ENCODE measurements around the gene WDR33. TPM values are rescaled to one million over a fixed set of nuclear protein-coding genes. Genes with fewer than 3 reads are reported as not detected.
"Not testable (repeated sequence)": the region's sequence is repeated elsewhere in the genome, so short reads cannot be mapped to it uniquely, and the experiment has no call there.

The WDR33 gene
- total RNA-seq, 1 donor from 2014 or later = 52.1 TPM

- DNase-seq (ENCODE audit: low spot score) = no peak
These were observed 34.7 kb downstream of the WDR33 start for GRCh38 chr2:127776122-127776780.

DNA sequence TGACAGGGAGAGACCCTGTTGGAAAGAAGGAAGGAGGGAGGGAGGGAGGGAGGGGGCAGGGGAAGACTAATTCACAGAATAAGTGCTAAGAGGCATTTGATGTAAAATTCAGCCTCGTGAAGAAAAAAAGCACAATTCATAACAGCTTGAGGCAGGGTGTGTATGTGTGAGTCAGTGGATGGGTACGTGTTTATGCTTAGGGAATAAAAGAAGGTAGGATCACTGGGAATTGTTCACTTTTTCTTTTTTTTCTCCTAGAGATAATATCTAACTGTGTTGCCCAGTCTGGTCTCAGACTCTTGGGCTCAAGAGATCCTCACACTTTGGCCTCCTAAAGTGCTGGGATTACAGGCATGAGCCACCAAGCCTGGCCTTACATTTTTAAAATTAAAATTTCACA, 39.2 kb downstream of the WDR33 start:
- Mint-ChIP-seq H3K4me3 (ENCODE audit: unreplicated experiment) (no peak overlapping the region), H3K4me1 (ENCODE audit: unreplicated experiment) (peaks cover 7% of the 10 kb centered on the region), H3K9me3 (ENCODE audit: unreplicated experiment) (no peaks in the 10 kb centered on the region), H3K36me3 (ENCODE audit: low read depth, unreplicated experiment) (peaks cover 14% of the 10 kb centered on the region), H3K27ac (ENCODE audit: unreplicated experiment) (no peak overlapping the region), H3K27me3 (ENCODE audit: unreplicated experiment) (no peaks in the 10 kb centered on the region)
- no peak for DNase-seq (ENCODE audit: low spot score)
- TF ChIP-seq, protein P1, sequence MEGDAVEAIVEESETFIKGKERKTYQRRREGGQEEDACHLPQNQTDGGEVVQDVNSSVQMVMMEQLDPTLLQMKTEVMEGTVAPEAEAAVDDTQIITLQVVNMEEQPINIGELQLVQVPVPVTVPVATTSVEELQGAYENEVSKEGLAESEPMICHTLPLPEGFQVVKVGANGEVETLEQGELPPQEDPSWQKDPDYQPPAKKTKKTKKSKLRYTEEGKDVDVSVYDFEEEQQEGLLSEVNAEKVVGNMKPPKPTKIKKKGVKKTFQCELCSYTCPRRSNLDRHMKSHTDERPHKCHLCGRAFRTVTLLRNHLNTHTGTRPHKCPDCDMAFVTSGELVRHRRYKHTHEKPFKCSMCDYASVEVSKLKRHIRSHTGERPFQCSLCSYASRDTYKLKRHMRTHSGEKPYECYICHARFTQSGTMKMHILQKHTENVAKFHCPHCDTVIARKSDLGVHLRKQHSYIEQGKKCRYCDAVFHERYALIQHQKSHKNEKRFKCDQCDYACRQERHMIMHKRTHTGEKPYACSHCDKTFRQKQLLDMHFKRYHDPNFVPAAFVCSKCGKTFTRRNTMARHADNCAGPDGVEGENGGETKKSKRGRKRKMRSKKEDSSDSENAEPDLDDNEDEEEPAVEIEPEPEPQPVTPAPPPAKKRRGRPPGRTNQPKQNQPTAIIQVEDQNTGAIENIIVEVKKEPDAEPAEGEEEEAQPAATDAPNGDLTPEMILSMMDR (IDR thresholded peaks at IDR 0.05; ENCODE audit: unreplicated experiment) = no peak

More at GRCh38 chr2:127776122-127776780, 34.7 kb downstream of the WDR33 start:
- H3K9me3 Mint-ChIP-seq (ENCODE audit: unreplicated experiment) = no peaks in the 10 kb centered on the region
- TF ChIP-seq, protein P1 (IDR thresholded peaks at IDR 0.05; ENCODE audit: unreplicated experiment) = no peak
- peaks cover 3% of the 10 kb centered on the region for H3K36me3 Mint-ChIP-seq (ENCODE audit: low read depth, unreplicated experiment)
- H3K27ac Mint-ChIP-seq (ENCODE audit: unreplicated experiment) = peak overlapping the region; percentile 52
- H3K27me3 Mint-ChIP-seq (ENCODE audit: unreplicated experiment) = no peaks in the 10 kb centered on the region
- H3K4me1 Mint-ChIP-seq (ENCODE audit: unreplicated experiment) = peaks cover 19% of the 10 kb centered on the region
- H3K4me3 Mint-ChIP-seq (ENCODE audit: unreplicated experiment) = no peak overlapping the region

- H3K27me3 Mint-ChIP-seq (ENCODE audit: unreplicated experiment) = no peaks in the 10 kb centered on the region
- H3K4me1 Mint-ChIP-seq (ENCODE audit: unreplicated experiment) = peaks cover 3% of the 10 kb centered on the region
- DNase-seq (ENCODE audit: low spot score) = no peak
- H3K9me3 Mint-ChIP-seq (ENCODE audit: unreplicated experiment) = no peaks in the 10 kb centered on the region
- H3K36me3 Mint-ChIP-seq (ENCODE audit: low read depth, unreplicated experiment) = peaks cover 14% of the 10 kb centered on the region
- no peak overlapping the region for H3K4me3 Mint-ChIP-seq (ENCODE audit: unreplicated experiment)
- TF ChIP-seq, protein P1 (IDR thresholded peaks at IDR 0.05; ENCODE audit: unreplicated experiment) = no peak
- H3K27ac Mint-ChIP-seq (ENCODE audit: unreplicated experiment) = no peak overlapping the region
These were observed 39.8 kb downstream of the WDR33 start for GRCh38 chr2:127770973-127771735.

DNA sequence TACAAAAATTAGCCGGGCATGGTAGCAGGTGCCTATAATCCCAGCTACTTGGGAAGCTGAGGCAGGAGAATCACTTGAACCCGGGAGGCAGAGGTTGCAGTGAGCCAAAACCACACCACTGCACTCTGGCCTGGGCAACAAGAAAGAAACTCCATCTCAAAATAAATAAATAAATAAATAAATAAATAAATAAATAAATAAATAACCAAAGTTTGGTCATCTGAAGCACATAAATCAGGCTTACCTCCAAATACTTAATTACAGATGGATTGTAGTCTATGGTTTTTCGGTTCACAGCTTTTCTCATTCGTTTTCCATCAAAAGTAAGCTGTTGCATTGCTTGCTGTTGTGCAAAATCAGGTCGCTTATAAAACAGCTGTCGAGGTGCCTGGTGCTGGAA, 40.4 kb downstream of the WDR33 start:
- H3K4me1 Mint-ChIP-seq (ENCODE audit: unreplicated experiment); H3K27me3 Mint-ChIP-seq (ENCODE audit: unreplicated experiment): not testable (repeated sequence)
- H3K36me3 Mint-ChIP-seq (ENCODE audit: low read depth, unreplicated experiment) = peaks cover 14% of the 10 kb centered on the region

DNA sequence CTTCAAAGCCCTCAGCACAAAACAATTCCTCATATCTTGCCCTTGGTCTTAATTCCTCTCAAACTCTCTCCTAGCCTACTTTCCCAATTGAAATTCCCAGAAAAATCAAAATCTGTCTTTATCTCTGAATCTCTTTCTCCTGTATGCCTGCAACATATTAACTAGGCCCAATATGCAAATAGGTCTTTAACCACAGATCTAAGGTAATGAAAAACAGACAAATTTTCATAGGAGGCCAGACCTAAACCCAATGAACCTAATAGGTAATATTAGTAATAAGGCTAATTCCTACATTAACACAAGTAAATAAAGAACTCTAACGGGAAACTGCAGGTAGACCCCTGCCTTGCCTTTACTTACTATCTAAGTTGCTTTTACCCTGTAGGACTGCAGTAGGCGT, 41.4 kb downstream of the WDR33 start:
- H3K27ac Mint-ChIP-seq (ENCODE audit: unreplicated experiment) = peak overlapping the region; percentile 13
- H3K4me3 Mint-ChIP-seq (ENCODE audit: unreplicated experiment) = no peak overlapping the region
- H3K9me3 Mint-ChIP-seq (ENCODE audit: unreplicated experiment) = no peaks in the 10 kb centered on the region

More for the DNA sequence above, 40.4 kb downstream of the WDR33 start:
- H3K4me3 Mint-ChIP-seq (ENCODE audit: unreplicated experiment); H3K9me3 Mint-ChIP-seq (ENCODE audit: unreplicated experiment); DNase-seq (ENCODE audit: low spot score); H3K27ac Mint-ChIP-seq (ENCODE audit: unreplicated experiment): not testable (repeated sequence)

More for the DNA sequence above, 41.4 kb downstream of the WDR33 start:
- no peaks in the 10 kb centered on the region for H3K27me3 Mint-ChIP-seq (ENCODE audit: unreplicated experiment)
- DNase-seq (ENCODE audit: low spot score) = no peak
- no peaks in the 10 kb centered on the region for H3K4me1 Mint-ChIP-seq (ENCODE audit: unreplicated experiment)
- TF ChIP-seq, protein P1 (IDR thresholded peaks at IDR 0.05; ENCODE audit: unreplicated experiment) = no peak
- H3K36me3 Mint-ChIP-seq (ENCODE audit: low read depth, unreplicated experiment) = peaks cover 14% of the 10 kb centered on the region
